GM18520 (cell line): Measurements from ENCODE around the gene LYSMD4.

ENCODE experiments used
- ATAC-seq: cut with Tn5 transposase; IDR thresholded peaks from one replicate; pipeline ENCODE4 v1.9.1; 2021; ENCODE audit not compliant: unreplicated experiment

Gene LYSMD4

DNA sequence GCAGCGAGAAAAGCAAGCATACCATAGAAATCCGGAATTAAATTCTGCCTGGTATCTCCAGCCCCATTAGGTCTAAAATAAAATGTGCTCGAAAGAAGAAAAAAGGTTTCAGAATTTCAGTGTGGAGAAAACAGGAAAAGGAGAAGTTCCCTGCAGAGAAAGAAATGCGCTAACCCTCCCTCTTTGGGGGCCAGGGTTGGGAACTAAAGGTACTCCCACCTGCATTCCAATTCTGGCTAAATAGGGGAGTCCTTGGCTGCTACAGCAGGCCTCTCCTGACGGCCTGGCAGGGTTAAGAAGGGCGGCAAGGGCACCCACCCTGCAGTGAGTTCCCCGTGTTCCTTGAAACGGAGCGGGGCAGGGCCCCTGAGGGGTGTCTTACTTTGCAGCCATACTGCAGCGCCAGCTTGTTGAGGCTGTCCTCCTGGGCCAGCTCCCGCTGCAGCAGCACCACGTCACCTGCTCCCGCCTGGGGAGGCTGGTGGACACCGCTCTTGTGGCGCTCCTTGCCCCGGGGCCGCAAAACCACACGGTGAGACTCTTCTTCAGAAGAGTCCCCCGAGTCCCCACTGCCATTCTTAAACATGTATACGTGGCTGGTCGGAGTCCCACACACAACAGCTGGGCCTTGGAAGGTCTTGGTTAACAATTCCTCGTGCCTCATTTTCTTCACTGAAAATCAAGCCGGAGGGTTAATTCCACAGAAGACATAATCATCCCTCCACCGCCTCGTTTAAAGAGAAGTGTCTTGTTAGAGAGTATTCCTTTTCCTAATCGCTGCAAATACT, 1.7 kb downstream of the LYSMD4 start:
- ATAC-seq: no peak

DNA sequence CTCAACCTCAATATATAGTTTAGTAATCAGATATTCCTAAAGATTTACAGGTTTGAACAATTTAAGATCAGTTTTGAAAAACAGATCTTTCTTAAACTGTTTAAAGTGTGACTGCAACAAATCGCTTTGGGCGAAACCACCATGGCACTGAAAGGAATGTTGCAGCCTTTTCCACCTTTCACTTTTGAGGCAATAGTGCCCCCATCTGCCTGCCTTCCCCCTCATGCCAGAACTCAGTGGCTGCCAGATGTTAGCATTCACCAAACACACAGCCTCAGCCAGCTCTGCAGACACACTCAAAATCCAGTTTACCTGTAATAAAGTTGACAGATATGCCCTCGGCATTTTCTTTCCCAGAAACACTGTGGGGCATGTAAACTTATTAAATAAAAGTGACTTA, 3.3 kb downstream of the LYSMD4 start:
- ATAC-seq: no peak

DNA sequence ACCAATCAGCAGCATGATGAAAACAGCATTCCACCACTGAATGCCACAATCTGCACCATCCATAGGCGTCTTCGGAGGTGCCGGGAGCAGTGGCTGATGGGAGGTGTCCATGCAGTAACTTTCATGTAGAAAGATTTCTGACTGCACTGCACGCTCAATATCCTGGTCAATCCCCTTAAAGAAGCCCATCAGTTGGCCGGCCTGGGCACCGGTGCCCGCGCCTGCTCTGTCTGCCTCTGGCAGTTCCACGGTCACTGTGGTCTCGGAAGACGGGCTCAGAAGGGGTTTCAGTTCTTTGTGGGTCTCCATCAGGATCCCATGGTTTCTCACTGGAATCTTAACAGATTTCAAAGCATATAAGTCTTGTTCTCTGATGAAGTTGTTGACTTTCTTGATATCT, 3.9 kb downstream of the LYSMD4 start:
- no peak for ATAC-seq

DNA sequence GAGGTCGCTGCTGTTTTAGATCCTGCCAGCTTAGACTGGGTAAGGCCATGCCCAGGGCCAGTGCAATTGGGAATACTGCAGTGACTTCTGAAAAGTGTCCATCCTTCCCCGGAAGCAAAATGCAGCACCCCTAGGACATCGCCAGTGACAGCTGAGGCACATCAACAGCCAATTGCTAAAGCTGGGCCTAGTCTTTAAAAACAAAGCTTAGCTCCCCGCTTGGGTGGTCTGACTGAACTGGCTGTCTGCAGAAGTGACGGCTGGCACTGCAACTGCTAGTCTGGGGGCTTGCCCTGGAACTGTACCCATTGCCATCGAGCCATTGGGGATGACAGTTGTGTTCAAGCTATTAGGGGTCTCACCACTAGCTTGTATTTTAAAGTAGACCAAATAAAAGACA, 4.3 kb downstream of the LYSMD4 start:
- no peak for ATAC-seq

DNA sequence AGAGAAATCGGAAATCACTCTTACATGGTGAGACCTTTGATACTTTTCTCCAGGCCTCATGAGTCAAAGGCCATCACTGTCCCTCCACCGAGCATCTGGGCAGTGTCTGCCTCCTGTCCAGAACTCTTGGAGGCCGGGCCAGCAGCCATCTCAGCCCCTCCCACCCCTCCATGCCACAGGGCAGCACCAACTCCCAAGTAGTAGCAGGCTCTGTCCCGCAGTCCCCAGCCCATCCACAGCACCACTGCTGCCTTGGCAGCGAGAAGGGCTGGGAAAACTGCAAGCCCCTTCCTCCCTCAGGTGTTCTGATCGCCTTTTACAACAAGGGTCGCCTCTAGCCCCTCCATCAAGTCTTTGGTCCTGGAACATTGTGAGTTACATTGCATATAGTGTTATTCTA, 5.5 kb downstream of the LYSMD4 start:
- ATAC-seq: no peak

DNA sequence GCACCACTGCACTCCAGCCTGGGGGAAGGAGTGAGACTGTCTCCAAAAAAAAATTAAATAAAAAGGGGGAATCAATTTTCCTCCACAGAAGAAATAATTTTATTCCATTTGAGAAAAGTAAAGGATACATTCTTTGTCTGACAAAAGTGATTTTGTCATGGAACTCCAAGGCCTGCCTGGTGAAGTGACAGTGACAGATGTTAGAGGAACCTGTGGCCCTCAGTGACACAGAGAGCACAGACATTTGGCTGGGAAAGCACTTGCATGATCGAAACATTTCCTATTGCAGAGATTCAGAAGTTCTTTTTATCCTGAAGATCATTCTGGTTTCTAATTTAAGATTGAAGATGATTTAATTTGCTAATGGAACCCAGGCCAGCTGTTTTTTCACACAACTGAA, 5.9 kb downstream of the LYSMD4 start:
- ATAC-seq: no peak

DNA sequence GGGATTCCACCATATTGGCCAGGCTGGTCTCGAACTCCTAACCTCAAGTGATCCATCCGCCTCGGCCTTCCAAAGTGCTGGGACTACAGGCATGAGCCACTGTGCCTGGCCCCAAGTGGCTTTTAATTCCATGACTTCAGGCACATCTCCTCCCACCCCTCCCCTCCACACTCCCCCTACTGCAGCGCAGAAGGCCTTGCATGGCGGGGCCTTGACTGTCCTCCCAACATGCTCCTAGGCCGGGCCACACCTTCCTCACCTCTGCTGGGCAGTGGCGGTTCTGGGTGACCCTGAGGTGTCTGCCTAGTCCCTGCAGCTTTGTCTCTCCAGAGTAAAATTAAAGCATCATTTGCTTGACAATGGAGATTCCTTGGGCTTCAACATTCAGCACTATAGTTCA, 6.9 kb downstream of the LYSMD4 start:
- ATAC-seq: no peak

DNA sequence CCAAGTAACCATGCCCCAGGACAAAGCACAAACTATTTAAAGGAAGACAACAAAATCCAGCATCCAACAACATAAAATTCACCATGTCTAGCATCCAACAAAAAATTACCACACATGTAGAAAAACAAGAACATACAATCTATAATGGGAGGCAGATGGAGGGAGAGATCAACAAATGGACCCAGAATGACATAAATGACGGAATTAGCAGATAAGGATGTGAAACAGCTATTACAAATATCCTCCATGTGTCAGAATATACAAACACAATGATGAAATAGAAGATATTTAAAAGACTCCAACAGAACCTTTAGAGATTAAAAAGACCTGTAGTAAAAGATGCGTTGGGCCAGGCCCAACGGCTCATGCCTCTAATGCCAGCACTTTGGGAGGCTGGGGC, 10.8 kb downstream of the LYSMD4 start:
- ATAC-seq: no peak

DNA sequence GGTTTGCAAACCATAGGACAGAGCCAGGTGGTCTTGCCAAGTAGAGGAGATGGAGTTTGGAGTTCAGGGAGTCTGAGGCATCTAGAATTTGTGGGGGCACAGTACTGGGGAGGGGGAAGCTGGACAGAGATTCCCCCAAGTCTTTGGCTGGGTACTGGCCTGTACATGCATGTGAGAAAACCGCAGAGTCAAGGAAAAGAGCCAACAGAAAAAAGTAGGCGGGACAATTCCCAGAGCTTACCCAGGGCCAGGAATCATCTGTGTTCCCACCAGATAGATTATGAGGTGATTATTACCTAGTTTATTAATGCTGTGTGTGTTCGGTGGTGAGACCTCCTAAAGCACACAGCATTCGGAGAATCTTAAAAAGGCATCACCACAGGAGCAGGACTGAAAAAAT, 11.3 kb downstream of the LYSMD4 start:
- ATAC-seq: no peak

DNA sequence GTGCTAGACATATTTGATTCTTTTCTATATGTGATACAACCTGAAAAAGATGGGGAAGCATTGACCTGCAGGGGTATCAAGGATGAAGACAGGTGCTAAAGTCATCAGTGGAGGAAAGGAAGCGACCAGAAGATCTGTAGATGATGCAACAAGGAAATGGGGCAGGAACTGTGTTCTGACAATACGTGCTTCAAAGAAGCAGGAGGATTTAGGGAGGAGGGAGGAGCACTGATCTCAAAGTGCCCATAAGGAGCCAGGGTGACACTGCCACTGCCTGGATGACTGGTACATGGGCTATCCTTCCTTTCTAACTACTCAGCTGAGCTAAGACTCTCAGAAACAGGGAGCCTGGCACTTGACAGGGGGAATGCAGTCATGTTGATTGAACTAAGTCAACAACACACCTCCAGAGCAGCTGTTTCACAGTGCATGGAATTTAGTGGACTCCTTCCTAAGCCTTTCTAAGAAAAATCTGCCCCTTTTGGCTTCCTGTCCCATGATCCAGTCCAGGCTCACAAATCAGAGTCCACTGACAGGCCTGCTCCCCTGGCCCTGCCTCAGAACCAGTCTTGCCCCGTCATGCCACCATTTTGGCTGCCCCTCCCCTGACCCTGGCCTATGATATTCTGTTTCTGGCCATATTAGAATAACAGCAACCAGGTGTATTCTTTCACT, 12.0 kb downstream of the LYSMD4 start:
- ATAC-seq: no peak

DNA sequence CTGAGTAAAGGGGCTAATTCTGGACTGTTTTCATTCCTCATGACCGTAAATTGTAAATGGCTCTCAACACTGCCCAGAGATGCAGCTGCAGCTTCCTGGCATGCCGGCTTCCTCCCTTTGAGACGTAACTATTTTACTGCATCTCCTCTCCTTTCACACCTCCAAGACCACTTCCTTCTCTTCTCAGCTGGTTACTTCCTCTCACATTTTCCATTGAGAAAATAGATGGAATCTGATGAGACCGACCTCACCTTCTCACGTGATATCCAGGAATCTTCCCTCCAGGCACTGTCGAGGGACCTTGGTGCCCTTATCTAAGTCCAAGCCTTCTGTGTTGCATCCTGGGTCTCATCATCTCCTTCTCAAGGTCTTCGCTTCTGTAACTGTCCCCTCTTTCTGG, 12.7 kb downstream of the LYSMD4 start:
- no peak for ATAC-seq

DNA sequence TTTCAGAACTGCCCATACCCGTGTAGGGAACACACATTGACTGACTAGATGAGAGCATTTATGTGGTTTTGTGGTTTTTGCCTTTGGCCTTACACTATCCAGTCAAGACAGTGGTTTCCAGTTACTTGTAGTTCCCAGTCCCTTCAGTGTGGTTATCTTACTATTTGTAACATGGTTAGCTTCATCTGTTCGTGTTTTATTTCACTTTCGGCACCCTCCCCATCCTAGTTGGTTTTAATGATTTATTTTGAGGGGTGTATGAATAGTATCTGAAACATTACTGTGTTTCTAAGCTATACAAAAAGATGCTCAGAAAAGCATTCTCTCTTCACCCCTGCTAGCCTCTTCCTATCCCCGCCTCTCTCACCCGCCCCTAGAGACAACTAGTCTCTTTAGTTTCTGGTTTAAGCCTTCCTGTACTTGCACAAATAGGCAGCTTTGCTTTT, 14.1 kb downstream of the LYSMD4 start:
- peak; percentile 76 for ATAC-seq

DNA sequence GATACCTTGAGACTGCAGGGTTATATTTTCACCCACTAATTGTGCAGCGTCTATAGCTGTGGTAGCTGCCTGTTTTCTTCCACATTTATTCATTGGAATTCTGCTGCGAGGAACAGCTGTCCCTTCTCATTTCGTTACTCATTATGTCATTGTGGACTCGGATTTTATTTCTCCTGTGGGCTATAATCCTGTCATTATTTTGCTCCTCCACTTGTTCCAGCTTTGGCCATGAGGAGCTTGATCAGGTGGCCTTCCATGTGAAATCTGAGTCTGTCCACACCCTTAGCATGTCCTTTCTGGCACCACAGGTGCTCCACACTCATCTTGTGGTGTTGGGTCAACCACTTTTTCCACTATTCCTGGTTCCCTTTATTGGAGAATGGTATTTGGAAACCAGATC, 14.8 kb downstream of the LYSMD4 start:
- ATAC-seq: no peak

DNA sequence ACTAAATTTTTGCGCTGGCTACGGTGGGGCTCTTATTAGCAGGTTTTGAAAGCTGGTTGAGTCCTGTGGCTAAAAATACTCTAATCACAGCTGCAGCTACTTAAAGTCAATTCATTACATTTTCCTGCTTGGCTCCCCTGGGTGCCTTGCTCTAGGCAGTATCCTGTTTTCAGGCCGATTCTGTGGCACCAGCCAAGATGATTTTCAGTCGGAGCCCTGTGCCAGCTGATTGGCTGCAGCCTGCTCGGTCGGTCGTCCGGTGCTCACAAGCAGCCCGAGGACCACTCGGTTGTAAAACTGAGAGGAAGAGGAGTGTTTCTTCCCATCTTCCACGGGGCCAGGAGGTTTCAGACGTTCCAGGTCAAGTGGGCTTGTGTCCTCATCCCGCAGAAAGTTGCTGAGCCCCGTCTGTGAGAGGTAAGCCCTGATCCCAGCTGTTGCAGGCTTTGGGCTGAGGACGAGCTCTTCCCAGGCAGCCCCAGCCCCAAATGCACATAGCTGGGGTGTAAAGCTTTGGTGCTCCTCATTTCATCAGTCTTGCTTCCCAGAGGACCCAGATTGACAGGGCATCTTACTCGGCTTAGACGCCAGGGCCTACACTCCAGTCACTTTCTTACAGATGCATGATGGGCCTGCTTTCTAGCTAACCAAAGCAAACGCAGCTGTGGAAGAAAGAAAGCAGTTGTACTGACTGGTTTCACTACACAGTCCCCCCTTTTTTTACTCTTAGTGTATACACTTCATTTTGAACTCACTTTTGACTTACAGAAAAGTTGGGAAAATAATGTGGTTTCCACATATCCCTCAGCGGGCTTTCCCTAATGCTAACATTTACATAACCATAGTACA, 15.9 kb downstream of the LYSMD4 start:
- no peak for ATAC-seq

DNA sequence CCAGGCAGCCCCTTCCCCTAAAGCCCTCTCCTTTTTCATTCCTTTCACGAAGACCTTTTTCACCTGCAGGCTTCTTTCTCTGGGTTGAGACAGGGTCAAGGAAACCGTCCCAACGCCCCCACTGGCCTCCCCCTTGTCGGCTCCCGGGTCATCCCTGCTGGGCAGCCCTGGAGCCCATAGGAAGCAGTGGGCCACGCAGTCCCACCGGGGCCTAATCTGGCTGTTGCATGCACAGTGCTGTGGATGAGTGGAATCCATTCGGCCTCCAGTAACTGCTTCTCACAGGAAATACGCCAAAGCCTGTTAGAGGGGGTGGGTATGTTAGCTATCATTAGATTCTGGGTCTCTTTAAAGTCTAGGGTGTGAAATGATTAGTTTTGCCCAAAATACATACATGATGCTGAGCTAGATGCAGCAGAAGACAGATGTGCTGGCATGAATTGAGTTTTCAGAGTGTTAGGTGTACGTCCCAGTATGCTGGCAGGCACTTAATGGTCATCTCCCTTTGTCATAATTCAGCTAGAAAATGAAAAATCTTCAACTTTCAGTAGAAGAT, 16.6 kb downstream of the LYSMD4 start:
- ATAC-seq: no peak

DNA sequence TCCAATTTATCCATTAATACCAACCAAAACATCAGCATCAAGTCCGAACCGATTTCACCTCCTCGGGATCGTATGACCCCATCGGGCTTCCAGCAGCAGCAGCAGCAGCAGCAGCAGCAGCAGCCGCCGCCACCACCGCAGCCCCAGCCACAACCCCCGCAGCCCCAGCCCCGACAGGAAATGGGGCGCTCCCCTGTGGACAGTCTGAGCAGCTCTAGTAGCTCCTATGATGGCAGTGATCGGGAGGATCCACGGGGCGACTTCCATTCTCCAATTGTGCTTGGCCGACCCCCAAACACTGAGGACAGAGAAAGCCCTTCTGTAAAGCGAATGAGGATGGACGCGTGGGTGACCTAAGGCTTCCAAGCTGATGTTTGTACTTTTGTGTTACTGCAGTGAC, 20.8 kb downstream of the LYSMD4 start:
- no peak for ATAC-seq

DNA sequence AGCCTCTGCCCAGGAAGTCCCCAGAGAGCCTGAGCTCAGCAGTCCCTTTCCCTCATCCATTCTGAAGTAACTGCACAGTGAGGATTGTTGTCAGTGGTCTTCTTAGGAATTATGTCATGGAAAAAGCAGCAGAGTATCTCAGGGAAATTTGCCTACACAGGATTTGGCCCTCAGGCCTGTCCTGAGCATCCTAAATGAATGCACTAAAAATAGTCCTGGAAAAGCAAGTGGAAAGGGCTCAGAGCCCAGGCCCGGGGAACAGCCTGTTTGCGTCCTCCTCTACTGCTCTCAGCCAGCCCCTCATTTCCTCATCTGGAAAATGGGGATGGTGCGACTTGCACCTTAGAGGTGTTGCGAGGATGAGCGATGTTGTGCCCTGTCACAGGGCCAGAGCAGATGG, 21.6 kb downstream of the LYSMD4 start:
- ATAC-seq: no peak

DNA sequence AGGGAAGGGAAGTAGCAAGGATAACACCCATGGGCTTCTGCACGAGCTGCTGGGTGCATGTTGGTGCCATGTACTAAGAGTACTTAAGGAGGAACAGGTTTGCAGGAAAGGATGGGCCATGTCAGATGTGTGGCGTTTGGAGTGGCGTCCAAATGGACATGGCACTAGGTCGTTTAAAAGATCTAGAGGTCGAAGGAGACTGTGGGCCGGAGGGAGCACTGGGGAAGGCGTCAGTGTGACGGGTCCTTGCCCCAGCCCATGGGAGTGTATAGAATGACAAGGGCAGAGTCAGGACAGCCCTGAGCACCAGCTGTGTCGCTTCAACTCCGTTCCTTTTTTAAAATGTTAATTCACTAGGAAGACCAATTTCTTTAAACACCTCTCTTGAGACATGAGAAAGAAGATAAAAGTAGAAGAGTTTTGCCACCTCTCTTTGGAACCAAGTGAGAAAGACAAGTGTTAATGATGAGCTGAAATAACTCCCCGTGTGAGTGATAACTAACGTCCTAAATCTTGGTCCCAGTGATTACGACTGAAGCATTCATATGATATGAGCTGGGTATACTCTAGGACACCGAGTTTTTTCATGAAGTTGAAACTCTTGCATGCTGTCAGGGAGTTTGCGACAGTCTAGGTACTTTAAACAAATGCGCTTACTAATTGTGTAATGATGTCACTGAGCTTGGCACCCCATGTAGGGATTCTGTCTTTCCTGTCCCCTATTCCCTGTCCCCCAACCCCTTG, 23.8 kb downstream of the LYSMD4 start:
- ATAC-seq: no peak

DNA sequence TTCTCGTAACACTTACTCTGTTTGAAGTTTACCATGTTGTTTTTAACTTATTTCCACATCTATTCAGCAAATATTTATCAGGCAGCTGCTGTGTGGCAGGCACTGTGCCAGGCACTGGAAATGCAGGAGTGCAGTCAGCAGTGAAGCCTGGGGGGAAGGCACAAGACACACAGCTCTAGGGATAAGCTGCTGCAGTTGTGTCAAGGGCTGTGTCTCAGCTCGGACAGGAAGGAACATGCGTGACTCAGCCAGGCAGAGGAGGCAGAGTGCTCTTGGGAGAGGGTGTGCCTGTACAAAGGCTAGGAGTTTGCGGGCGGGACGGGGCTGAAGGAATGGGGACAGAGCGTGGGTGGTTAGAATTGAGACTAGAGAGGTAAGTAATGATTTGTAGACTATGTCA, 24.7 kb downstream of the LYSMD4 start:
- ATAC-seq: no peak

DNA sequence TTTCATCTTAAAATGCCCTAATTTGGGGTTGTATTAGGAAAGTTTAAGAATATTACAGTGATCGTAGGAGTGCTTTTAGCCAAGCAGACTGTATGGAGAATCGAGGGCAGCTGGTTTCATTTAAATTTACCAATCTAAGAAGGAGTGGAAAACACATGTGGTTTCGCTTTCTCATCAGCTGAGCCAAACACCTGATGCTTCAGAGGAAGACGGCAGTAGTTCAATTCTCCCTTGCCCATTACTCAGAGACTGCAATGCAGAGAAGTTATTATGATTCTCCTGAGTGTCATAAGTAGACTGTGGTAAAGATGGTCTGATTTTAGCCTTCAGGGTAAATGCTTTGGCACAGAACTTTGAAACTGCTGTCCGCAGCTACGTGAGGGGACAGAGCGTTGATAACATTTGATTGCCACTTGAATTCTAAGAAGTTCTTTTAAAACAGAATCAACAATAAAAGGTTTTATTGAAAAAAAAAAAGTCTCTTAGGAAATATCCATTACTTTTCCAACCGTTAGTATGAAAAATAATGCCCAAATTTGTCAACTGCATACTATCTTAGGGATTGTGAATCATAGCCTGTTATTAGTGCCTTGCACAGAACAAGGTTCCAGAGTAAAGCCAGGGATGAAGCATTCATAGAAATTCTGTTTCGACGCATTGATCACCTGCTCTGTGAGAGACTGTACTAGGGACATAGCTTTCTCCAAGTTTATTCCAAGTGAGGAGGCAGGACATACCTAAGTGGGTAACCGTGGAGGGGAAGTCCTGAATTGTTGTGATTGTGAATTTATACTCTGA, 25.6 kb downstream of the LYSMD4 start:
- no peak for ATAC-seq
